ENCODE measurements around the gene DSCAML1.

The DSCAML1 gene

GRCh38 chr11:117517097-117517496, 279.9 kb downstream of the DSCAML1 start:
- no peak for DNase-seq (ENCODE audit: low read depth)

- no peak for DNase-seq (ENCODE audit: low read depth)
Measured at GRCh38 chr11:117515892-117516787, 280.9 kb downstream of the DSCAML1 start.

GRCh38 chr11:117514256-117514655, 282.8 kb downstream of the DSCAML1 start:
- no peak for DNase-seq (ENCODE audit: low read depth)

- no peak for DNase-seq (ENCODE audit: low read depth)
Measured at GRCh38 chr11:117513666-117514065, 283.4 kb downstream of the DSCAML1 start.

- no peak for DNase-seq (ENCODE audit: low read depth)
Measured at GRCh38 chr11:117511931-117512539, 285.0 kb downstream of the DSCAML1 start.

GRCh38 chr11:117511483-117511930, 285.5 kb downstream of the DSCAML1 start:
- DNase-seq (ENCODE audit: low read depth), result no peak

GRCh38 chr11:117510646-117511045, 286.4 kb downstream of the DSCAML1 start:
- no peak for DNase-seq (ENCODE audit: low read depth)

GRCh38 chr11:117509543-117509942, 287.5 kb downstream of the DSCAML1 start:
- DNase-seq (ENCODE audit: low read depth), result no peak

GRCh38 chr11:117506971-117507370, 290.0 kb downstream of the DSCAML1 start:
- DNase-seq (ENCODE audit: low read depth), result no peak

- no peak for DNase-seq (ENCODE audit: low read depth)
Measured at GRCh38 chr11:117505285-117505970, 291.6 kb downstream of the DSCAML1 start.

GRCh38 chr11:117502779-117503100, 294.3 kb downstream of the DSCAML1 start:
- DNase-seq (ENCODE audit: low read depth), result no peak

GRCh38 chr11:117502015-117502778, 294.8 kb downstream of the DSCAML1 start:
- no peak for DNase-seq (ENCODE audit: low read depth)

- no peak for DNase-seq (ENCODE audit: low read depth)
Measured at GRCh38 chr11:117501237-117501898, 295.6 kb downstream of the DSCAML1 start.

GRCh38 chr11:117498791-117499190, 298.2 kb downstream of the DSCAML1 start:
- DNase-seq (ENCODE audit: low read depth), result no peak

GRCh38 chr11:117497206-117497951, 299.6 kb downstream of the DSCAML1 start:
- DNase-seq (ENCODE audit: low read depth), result no peak

- DNase-seq (ENCODE audit: low read depth), result no peak
Measured at GRCh38 chr11:117495357-117495756, 301.7 kb downstream of the DSCAML1 start.

- DNase-seq (ENCODE audit: low read depth), result no peak
Measured at GRCh38 chr11:117492578-117493251, 304.3 kb downstream of the DSCAML1 start.

GRCh38 chr11:117490911-117491310, 306.1 kb downstream of the DSCAML1 start:
- DNase-seq (ENCODE audit: low read depth), result no peak

- no peak for DNase-seq (ENCODE audit: low read depth)
Measured at GRCh38 chr11:117489999-117490679, 306.9 kb downstream of the DSCAML1 start.
